Rectal smooth muscle tissue (tissue), 1 donor: ENCODE results near the gene CAV1.
"Not testable (repeated sequence)": the region's sequence is repeated elsewhere in the genome, so short reads cannot be mapped to it uniquely, and the experiment has no call there.

ENCODE experiments used
- H3K27ac ChIP-seq: one replicate; pipeline ENCODE4 v1.7.0; 2013; ENCODE audit warnings: low read depth, low read length, inconsistent platforms
- H3K27me3 ChIP-seq: one replicate; pipeline ENCODE4 v1.7.0; 2013; ENCODE audit warnings: low read length; ENCODE audit not compliant: control insufficient read depth, insufficient read depth
- H3K36me3 ChIP-seq: one replicate; pipeline ENCODE4 v1.7.0; 2013; ENCODE audit warnings: low read length; ENCODE audit not compliant: control insufficient read depth, insufficient read depth
- H3K4me1 ChIP-seq: one replicate; pipeline ENCODE4 v1.7.0; 2013; ENCODE audit warnings: low read length; ENCODE audit not compliant: control insufficient read depth, insufficient read depth
- H3K4me3 ChIP-seq: one replicate; pipeline ENCODE4 v1.7.0; 2013; ENCODE audit warnings: low read length
- H3K9ac ChIP-seq: one replicate; pipeline ENCODE4 v1.7.0; 2013; ENCODE audit warnings: low read length

CAV1 gene

GRCh38 chr7:116584721-116585120 is 59.9 kb downstream of the CAV1 start:
- Histone ChIP-seq H3K4me3 (no peak overlapping the region), H3K27me3 (no peaks in the 10 kb centered on the region), H3K27ac (no peak overlapping the region), H3K4me1 (peaks cover 8% of the 10 kb centered on the region), H3K36me3 (no peaks in the 10 kb centered on the region), H3K9ac (no peak overlapping the region)

DNA sequence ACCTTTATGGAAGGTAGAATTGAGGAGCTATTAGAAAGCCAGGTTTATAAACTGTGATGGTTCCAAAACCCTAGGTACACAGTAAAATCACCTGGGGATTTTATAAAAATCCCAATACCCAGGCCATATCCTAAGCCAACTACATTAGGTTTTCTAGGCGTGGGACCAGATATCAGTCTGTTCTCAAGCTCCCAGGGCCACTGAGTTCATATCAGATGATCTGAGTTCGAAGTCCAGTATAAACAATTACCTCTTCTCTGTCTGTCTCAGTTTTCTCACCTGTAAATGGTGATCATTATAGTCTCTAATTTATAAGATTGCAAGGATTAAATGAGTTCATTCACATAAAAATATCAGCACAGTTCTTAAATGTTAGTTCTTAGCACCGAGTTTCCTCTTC is 60.6 kb downstream of the CAV1 start:
- H3K27me3 ChIP-seq = no peaks in the 10 kb centered on the region
- no peak overlapping the region for H3K27ac ChIP-seq
- no peak overlapping the region for H3K9ac ChIP-seq
- H3K36me3 ChIP-seq = no peaks in the 10 kb centered on the region
- peaks cover 8% of the 10 kb centered on the region for H3K4me1 ChIP-seq
- no peak overlapping the region for H3K4me3 ChIP-seq

DNA sequence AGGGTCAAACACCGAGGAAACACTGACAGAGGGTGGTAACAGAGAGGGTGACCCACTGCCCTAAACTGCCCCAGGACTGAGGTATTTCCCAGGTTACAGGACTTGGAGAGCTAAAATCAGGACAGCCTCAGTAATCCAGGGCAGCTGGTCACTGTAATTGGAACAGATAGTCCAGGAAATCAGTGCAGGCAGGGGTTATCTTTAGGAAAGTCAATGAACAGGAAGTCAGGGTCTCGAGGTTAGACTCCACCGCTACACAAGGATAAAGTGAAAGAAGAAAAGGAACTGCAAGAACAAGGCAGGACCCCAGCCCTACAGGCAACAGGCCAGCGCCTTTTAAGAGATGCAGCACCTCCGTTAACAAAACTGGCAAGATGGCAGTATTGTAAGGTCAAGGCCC is 61.1 kb downstream of the CAV1 start:
- peaks cover 8% of the 10 kb centered on the region for H3K4me1 ChIP-seq
- H3K4me3 ChIP-seq = no peak overlapping the region
- H3K9ac ChIP-seq = no peak overlapping the region
- H3K36me3 ChIP-seq = no peaks in the 10 kb centered on the region
- H3K27me3 ChIP-seq = no peaks in the 10 kb centered on the region
- no peak overlapping the region for H3K27ac ChIP-seq

DNA sequence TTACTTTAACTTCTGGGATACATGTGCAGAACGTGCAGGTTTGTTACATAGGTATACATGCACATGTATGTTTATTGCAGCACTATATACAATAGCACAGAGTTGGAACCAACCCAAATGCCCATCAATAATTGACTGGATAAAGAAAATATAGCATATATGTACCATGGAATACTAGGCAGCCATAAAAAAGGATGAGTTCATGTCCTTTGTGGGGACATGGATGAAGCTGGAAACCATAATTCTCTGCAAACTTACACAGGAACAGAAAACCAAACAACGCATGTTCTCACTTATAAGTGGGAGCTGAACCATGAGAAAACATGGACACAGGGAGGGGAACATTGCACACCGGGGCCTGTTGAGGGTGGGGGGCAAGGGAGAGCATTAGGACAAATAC is 62.4 kb downstream of the CAV1 start:
- not testable (repeated sequence) for H3K36me3 ChIP-seq, H3K27ac ChIP-seq, H3K4me1 ChIP-seq, H3K27me3 ChIP-seq, H3K9ac ChIP-seq, H3K4me3 ChIP-seq

GRCh38 chr7:116588225-116588624 is 63.4 kb downstream of the CAV1 start:
- Histone ChIP-seq H3K4me1 (peaks cover 8% of the 10 kb centered on the region), H3K27ac (no peak overlapping the region), H3K4me3 (no peak overlapping the region), H3K36me3 (no peaks in the 10 kb centered on the region), H3K9ac (no peak overlapping the region), H3K27me3 (no peaks in the 10 kb centered on the region)

GRCh38 chr7:116588641-116589594 is 64.1 kb downstream of the CAV1 start:
- no peak overlapping the region for H3K27ac ChIP-seq
- no peaks in the 10 kb centered on the region for H3K36me3 ChIP-seq
- no peaks in the 10 kb centered on the region for H3K27me3 ChIP-seq
- peaks cover 4% of the 10 kb centered on the region for H3K4me1 ChIP-seq
- no peak overlapping the region for H3K4me3 ChIP-seq
- no peak overlapping the region for H3K9ac ChIP-seq

DNA sequence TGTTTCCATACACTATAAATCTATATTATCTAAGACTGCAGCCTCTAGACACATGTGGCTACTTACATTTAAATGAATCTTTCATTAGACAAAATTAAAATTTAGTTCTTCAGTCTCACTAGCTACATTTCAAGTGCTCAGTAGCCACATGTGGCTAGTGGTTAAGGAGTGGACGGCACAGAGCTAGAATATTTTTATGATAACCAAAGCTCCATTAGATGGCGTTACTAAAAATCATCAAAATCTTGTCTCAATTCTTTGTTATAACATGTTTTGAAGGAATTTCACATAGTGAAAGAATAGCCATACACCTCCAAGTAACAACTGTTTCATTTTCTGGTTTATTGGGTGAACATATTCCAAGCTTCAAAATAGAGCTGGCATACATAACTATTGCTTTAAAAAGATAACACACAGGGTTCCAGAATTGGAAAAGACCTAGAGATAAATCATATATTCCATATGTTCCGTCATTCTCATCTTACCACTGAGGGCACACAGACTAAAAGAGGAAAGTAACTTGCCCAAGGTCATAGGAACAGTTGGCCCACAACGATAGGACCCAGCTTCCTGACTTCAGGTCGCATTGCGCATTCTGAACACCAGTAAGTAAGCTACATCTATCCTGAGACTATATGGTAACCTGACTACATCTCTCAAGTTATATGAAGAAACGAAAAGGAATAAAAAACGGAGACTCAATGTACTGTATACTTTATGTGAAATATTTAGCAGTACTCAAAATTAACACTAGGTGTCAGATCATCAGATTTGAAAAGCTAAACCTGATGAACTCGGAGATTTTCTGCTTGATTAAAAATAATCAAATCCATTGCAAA is 66.6 kb downstream of the CAV1 start:
- Histone ChIP-seq H3K4me3 (no peak overlapping the region), H3K27ac (no peak overlapping the region), H3K9ac (no peak overlapping the region), H3K36me3 (no peaks in the 10 kb centered on the region), H3K4me1 (peaks cover 4% of the 10 kb centered on the region), H3K27me3 (no peaks in the 10 kb centered on the region)

DNA sequence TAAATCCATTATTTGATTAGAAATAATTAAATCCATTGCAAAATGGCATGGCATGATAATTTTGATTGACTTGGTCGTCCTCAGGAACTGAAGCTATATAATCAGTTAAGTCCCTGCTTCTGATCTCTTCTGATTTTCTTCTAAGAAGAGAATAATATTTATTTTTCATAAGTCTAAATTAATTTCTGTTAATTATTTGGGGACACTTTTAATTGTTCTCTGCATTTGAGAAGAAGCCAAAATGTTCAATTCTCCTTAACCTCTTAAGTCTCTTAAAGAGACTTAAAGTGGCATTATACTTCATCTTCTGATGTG is 67.2 kb downstream of the CAV1 start:
- H3K4me1 ChIP-seq = peaks cover 4% of the 10 kb centered on the region
- H3K9ac ChIP-seq = no peak overlapping the region
- H3K27ac ChIP-seq = no peak overlapping the region

GRCh38 chr7:116592445-116592844 is 67.6 kb downstream of the CAV1 start:
- Histone ChIP-seq H3K4me3 (peak overlapping the region; percentile 27), H3K9ac (no peak overlapping the region), H3K36me3 (no peaks in the 10 kb centered on the region), H3K27me3 (no peaks in the 10 kb centered on the region), H3K27ac (no peak overlapping the region), H3K4me1 (peaks cover 4% of the 10 kb centered on the region)

More for the DNA sequence above, 67.2 kb downstream of the CAV1 start:
- H3K27me3 ChIP-seq = no peaks in the 10 kb centered on the region
- peak overlapping the region; percentile 27 for H3K4me3 ChIP-seq
- no peaks in the 10 kb centered on the region for H3K36me3 ChIP-seq

DNA sequence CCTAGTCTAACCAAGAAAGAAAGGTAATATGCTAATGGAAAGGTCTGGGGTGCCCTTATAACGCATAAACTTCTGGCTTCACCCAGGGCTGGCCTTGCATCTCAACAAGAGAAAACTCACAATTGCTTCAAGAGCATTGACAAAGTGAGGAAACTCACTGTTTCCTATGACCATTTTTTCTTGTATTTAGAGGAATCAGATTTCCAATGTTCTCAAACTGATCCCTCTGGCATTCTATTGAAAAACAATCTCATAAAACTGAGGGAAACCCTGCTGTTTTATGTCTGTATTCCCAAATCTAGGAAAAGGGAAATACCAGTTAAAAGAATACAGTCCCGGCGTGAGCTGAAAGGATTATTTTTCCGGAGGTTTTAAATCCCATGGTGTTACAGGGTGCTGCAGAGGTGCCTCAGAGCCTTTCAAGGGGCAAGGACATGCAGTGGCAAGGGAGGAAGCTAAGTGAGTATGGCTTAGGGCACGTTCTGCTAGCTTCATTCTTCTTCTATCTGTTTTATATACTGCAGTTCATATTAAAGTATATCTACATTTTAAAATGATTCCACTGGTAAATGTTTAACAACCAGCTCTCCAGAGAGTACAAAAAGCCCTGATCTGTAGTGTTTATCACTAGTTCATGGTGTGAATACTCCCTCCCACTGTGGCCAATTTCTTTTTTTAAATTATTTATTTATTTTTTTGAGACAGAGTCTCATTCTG is 68.7 kb downstream of the CAV1 start:
- Histone ChIP-seq H3K4me1 (no peaks in the 10 kb centered on the region), H3K27me3 (no peaks in the 10 kb centered on the region), H3K36me3 (no peaks in the 10 kb centered on the region), H3K4me3 (no peak overlapping the region), H3K9ac (no peak overlapping the region), H3K27ac (no peak overlapping the region)

- no peaks in the 10 kb centered on the region for H3K27me3 ChIP-seq
- no peak overlapping the region for H3K27ac ChIP-seq
- no peak overlapping the region for H3K9ac ChIP-seq
- no peak overlapping the region for H3K4me3 ChIP-seq
- H3K36me3 ChIP-seq = no peaks in the 10 kb centered on the region
- H3K4me1 ChIP-seq = no peaks in the 10 kb centered on the region
Measured at GRCh38 chr7:116595063-116595462, 70.2 kb downstream of the CAV1 start.

DNA sequence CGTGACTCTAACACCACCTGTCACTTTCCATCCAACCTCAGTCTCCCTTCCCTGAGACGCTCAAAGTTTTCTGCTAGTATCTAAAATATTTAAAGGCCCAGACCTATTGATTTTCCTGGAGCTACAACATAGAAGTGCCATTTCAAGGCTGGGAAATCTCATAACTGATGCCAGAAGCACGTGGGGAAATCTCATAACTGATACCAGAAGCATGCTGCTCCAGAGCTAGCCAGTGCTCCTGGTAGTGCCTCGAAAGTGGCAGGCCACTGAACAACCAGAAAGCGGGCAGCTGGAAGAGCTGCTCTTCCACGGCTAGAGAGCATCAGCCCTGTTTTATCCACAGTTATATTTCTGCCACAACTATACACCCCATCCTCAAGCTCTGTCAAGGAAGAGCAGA is 72.5 kb downstream of the CAV1 start:
- Histone ChIP-seq H3K36me3 (no peaks in the 10 kb centered on the region), H3K4me3 (no peak overlapping the region), H3K27me3 (no peaks in the 10 kb centered on the region), H3K4me1 (no peaks in the 10 kb centered on the region), H3K9ac (no peak overlapping the region), H3K27ac (no peak overlapping the region)
